ENCODE results near the gene CHGA.

Gene CHGA

GRCh38 chr14:92906823-92907222 lies 16.1 kb upstream of the CHGA start:
- no peak for TF ChIP-seq CTCF (IDR thresholded peaks at IDR 0.05; ENCODE audit: low read depth, low read length, missing control alignments)
- in situ Hi-C loops (cut with HindIII; ENCODE audit: low pct_ligation_motif_present, low sequenced_read_pairs): no loop called here
- no peaks in the 10 kb centered on the region for H3K27me3 ChIP-seq (replicated peaks)
- no peak for DNase-seq
- H3K27ac ChIP-seq: no peak overlapping the region
- H3K4me3 ChIP-seq (ENCODE audit: low read depth, low read length): no peak overlapping the region
- no peaks in the 10 kb centered on the region for H3K36me3 ChIP-seq (replicated peaks)

- H3K27me3 ChIP-seq (replicated peaks): no peaks in the 10 kb centered on the region
- in situ Hi-C loops (cut with HindIII; ENCODE audit: low pct_ligation_motif_present, low sequenced_read_pairs): no loop called here
- H3K36me3 ChIP-seq (replicated peaks): no peaks in the 10 kb centered on the region
- no peak overlapping the region for H3K4me3 ChIP-seq (ENCODE audit: low read depth, low read length)
- no peak overlapping the region for H3K27ac ChIP-seq
- TF ChIP-seq CTCF (IDR thresholded peaks at IDR 0.05; ENCODE audit: low read depth, low read length, missing control alignments): no peak
- no peak for DNase-seq
Measured at GRCh38 chr14:92907316-92907911, 15.5 kb upstream of the CHGA start.

- in situ Hi-C loops (cut with HindIII; ENCODE audit: low pct_ligation_motif_present, low sequenced_read_pairs): no loop called here
- TF ChIP-seq CTCF (IDR thresholded peaks at IDR 0.05; ENCODE audit: low read depth, low read length, missing control alignments): no peak
- DNase-seq: no peak
- H3K4me3 ChIP-seq (ENCODE audit: low read depth, low read length): no peak overlapping the region
- H3K27me3 ChIP-seq (replicated peaks): no peaks in the 10 kb centered on the region
- no peak overlapping the region for H3K27ac ChIP-seq
- no peaks in the 10 kb centered on the region for H3K36me3 ChIP-seq (replicated peaks)
Measured at GRCh38 chr14:92914087-92914656, 8.8 kb upstream of the CHGA start.

GRCh38 chr14:92916201-92916600 lies 6.7 kb upstream of the CHGA start:
- no peaks in the 10 kb centered on the region for H3K36me3 ChIP-seq (replicated peaks)
- DNase-seq: no peak
- H3K27me3 ChIP-seq (replicated peaks): peaks cover 2% of the 10 kb centered on the region
- no peak overlapping the region for H3K27ac ChIP-seq
- no peak for TF ChIP-seq CTCF (IDR thresholded peaks at IDR 0.05; ENCODE audit: low read depth, low read length, missing control alignments)
- no peak overlapping the region for H3K4me3 ChIP-seq (ENCODE audit: low read depth, low read length)
- in situ Hi-C loops (cut with HindIII; ENCODE audit: low pct_ligation_motif_present, low sequenced_read_pairs): no loop called here

- H3K27me3 ChIP-seq (replicated peaks): peaks cover 7% of the 10 kb centered on the region
- no peak overlapping the region for H3K27ac ChIP-seq
- in situ Hi-C loops (cut with HindIII; ENCODE audit: low pct_ligation_motif_present, low sequenced_read_pairs): no loop called here
- DNase-seq: no peak
- H3K4me3 ChIP-seq (ENCODE audit: low read depth, low read length): no peak overlapping the region
- no peaks in the 10 kb centered on the region for H3K36me3 ChIP-seq (replicated peaks)
- TF ChIP-seq CTCF (IDR thresholded peaks at IDR 0.05; ENCODE audit: low read depth, low read length, missing control alignments): no peak
Measured at GRCh38 chr14:92917041-92917940, 5.7 kb upstream of the CHGA start.

All from brain microvascular endothelial cell (primary cell).